SK-N-MC (cell line): ENCODE measurements around the gene CDCA7L.

Experiments
- DNase-seq: peaks from one replicate; pipeline ENCODE4 v3.0.0-alpha.2; 2011; ENCODE audit warnings: low read depth, low spot score
- H3K27ac ChIP-seq: fragments of 200-600 bp; sonication (generic); 2 replicates; pipeline ENCODE4 v1.5.1; 2016; ENCODE audit warnings: mixed run types
- H3K36me3 ChIP-seq: fragments of 200-600 bp; sonication (generic); 2 replicates; pipeline ENCODE4 v1.6.1; 2017; ENCODE audit warnings: antibody characterized with exemption, low read length, mixed read lengths; ENCODE audit not compliant: insufficient read depth
- H3K4me3 ChIP-seq: fragments of 200-600 bp; sonication (generic); 2 replicates; pipeline ENCODE4 v1.5.1; 2016
- H3K9ac ChIP-seq: fragments of 200-600 bp; sonication (generic); 2 replicates; pipeline ENCODE4 v1.8.0; 2017; ENCODE audit warnings: mixed run types, mixed read lengths; ENCODE audit not compliant: insufficient read length
- H3K9me3 ChIP-seq: fragments of 200-600 bp; sonication (generic); 2 replicates; pipeline ENCODE4 v1.6.1; 2017; ENCODE audit warnings: low read depth, mild to moderate bottlenecking, antibody characterized with exemption, low read length, moderate library complexity, mixed read lengths
- EZH2 ChIP-seq: fragments of 200-600 bp; sonication (generic); IDR thresholded peaks from one replicate; pipeline ENCODE4 v1.6.1; 2017; ENCODE audit warnings: antibody characterized with exemption
- FOXP2 ChIP-seq: optimal IDR thresholded peaks from 2 replicates; pipeline ENCODE3; 2011; ENCODE audit warnings: mild to moderate bottlenecking, moderate library complexity; ENCODE audit not compliant: insufficient read depth; ENCODE audit errors: extremely low read length, control extremely low read depth
- POLR2AphosphoS5 ChIP-seq: IDR thresholded peaks from 2 replicates; pipeline ENCODE4 v1.6.1; 2012; ENCODE audit warnings: mild to moderate bottlenecking, low read depth, low read length, borderline replicate concordance

CDCA7L gene, protein sequence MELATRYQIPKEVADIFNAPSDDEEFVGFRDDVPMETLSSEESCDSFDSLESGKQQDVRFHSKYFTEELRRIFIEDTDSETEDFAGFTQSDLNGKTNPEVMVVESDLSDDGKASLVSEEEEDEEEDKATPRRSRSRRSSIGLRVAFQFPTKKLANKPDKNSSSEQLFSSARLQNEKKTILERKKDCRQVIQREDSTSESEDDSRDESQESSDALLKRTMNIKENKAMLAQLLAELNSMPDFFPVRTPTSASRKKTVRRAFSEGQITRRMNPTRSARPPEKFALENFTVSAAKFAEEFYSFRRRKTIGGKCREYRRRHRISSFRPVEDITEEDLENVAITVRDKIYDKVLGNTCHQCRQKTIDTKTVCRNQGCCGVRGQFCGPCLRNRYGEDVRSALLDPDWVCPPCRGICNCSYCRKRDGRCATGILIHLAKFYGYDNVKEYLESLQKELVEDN

DNA sequence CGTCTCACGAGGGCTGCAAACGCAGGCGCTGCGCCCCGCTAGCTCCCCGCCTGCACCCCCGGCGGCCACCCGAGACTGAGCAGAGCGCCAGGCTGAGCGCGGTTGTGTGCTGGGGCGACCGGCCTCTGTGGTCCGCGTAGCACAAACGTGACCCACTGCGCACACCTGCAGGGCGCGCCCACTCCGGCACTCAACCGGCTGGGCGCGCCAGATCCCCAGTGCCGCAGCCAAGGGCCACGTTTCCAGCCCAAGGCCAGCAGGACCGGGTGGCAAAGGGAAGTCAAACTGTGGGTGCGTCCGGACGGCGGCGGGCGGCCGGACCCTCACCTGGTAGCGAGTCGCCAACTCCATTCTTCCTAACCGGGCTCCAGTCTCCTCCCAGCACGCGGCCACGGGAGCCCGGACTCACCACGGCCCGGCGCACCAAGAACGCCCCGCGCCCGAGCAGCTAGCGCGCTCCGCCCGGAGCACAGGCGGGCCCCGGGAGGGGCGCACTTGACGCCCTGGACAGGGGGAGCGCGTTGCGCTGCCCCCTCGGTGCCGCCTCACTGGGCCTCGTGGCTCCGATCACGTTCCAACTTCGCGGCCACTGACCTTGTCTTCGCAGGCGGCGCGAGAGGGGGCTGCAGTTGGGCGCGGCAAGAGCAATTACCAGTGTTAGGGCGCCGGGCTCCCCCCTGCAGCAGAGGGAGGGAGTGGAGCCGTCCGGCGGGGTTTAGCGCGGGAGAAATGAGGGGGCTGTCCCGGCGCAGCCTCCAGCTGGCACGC lies at the start of gene CDCA7L:
TSS of gene CDCA7L (minus strand) at position 446 of the 768 bp plus-strand sequence. CDS start at position 351, 95 bp downstream.
- peak within 1 kb of the TSS; percentile 86 for H3K27ac ChIP-seq
- H3K36me3 ChIP-seq = peaks cover 11% of the 10 kb centered on the region; the same call in 1 of the 2 replicates
- peak within 1 kb of the TSS; percentile 93 for H3K9ac ChIP-seq
- H3K4me3 ChIP-seq = peak within 1 kb of the TSS; percentile 85
- no peaks in the 10 kb centered on the region for H3K9me3 ChIP-seq
- no peak for DNase-seq
- TF ChIP-seq FOXP2 = no peak
- TF ChIP-seq POLR2AphosphoS5 = peak; percentile 87
- TF ChIP-seq EZH2 = no peak

DNA sequence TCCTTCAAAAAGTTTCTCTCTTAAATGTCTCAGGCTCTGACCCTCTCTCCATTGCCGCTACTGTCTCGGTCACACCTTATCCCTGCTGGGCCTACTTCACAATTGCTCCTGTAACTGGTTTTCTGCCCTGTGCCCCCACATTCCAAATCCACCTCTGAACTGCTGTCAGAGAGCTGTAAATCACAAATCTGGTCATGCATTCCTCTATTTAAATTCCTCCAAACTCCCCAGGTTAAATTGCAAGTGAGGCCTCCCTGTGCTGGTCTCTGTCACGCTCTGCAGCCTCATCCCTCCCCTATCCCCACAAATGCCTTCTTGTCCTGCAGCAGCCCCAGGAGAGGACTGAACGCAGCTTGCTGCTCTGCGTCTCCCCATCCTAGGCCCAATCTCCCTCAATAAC lies 40.4 kb upstream of the CDCA7L start:
- no peak overlapping the region for H3K4me3 ChIP-seq
- TF ChIP-seq POLR2AphosphoS5 (no peak), FOXP2 (no peak), EZH2 (no peak)
- H3K9me3 ChIP-seq = no peaks in the 10 kb centered on the region
- no peak overlapping the region for H3K9ac ChIP-seq
- DNase-seq = no peak
- H3K36me3 ChIP-seq = no peaks in the 10 kb centered on the region
- H3K27ac ChIP-seq = no peak overlapping the region

- Histone ChIP-seq H3K9me3 (no peaks in the 10 kb centered on the region), H3K27ac (no peak overlapping the region), H3K9ac (no peak overlapping the region), H3K36me3 (no peaks in the 10 kb centered on the region), H3K4me3 (no peak overlapping the region)
- no peak for DNase-seq
- no peak for TF ChIP-seq FOXP2
- no peak for TF ChIP-seq EZH2
- TF ChIP-seq POLR2AphosphoS5 = no peak
Observed at GRCh38 chr7:21984042-21984441, 38.3 kb upstream of the CDCA7L start.

- H3K4me3 ChIP-seq = no peak overlapping the region
- no peak overlapping the region for H3K27ac ChIP-seq
- no peaks in the 10 kb centered on the region for H3K9me3 ChIP-seq
- no peak for TF ChIP-seq FOXP2
- TF ChIP-seq POLR2AphosphoS5 = no peak
- no peak for TF ChIP-seq EZH2
- H3K9ac ChIP-seq = no peak overlapping the region
- DNase-seq = no peak
- no peaks in the 10 kb centered on the region for H3K36me3 ChIP-seq
Observed at GRCh38 chr7:21983056-21983455, 37.4 kb upstream of the CDCA7L start.

GRCh38 chr7:21981524-21981923 lies 35.8 kb upstream of the CDCA7L start:
- TF ChIP-seq EZH2 (no peak), FOXP2 (no peak), POLR2AphosphoS5 (no peak)
- DNase-seq = no peak
- Histone ChIP-seq H3K9me3 (no peaks in the 10 kb centered on the region), H3K4me3 (no peak overlapping the region), H3K36me3 (no peaks in the 10 kb centered on the region), H3K9ac (no peak overlapping the region), H3K27ac (no peak overlapping the region)

DNA sequence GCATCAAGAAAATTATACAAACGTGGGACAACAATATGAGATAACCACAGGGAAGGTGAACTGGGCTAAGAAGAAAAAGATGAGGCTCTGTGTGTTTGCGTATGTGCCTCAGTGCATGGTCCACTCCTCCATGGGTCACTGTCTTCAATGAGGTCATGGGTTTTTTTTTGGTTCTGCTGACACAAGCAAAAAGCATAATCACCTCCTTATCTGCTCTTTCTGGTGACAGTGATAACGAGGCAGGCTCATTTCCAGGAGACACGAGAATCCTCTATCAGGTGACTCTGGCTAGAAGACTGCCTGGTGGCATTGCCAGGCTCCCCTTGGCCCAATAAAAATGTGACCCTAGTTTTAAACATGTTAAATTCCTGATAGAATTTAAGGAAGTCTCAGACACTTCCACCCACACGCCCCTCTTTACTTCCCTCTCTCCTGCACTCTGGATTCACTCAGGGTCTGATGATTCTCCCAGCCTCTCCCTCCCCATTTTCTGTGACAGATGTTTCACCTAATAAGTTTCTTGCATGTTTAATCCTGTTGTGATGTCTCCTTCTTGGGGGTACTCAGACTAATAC lies 35.3 kb upstream of the CDCA7L start:
- Histone ChIP-seq H3K36me3 (no peaks in the 10 kb centered on the region), H3K9ac (no peak overlapping the region), H3K4me3 (no peak overlapping the region), H3K27ac (no peak overlapping the region), H3K9me3 (no peaks in the 10 kb centered on the region)
- no peak for TF ChIP-seq FOXP2
- no peak for TF ChIP-seq POLR2AphosphoS5
- TF ChIP-seq EZH2 = no peak
- DNase-seq = no peak

GRCh38 chr7:21972397-21972784 lies 26.7 kb upstream of the CDCA7L start:
- Histone ChIP-seq H3K9ac (no peak overlapping the region), H3K36me3 (no peaks in the 10 kb centered on the region), H3K27ac (no peak overlapping the region), H3K9me3 (no peaks in the 10 kb centered on the region), H3K4me3 (no peak overlapping the region)
- TF ChIP-seq POLR2AphosphoS5 (no peak), FOXP2 (no peak), EZH2 (no peak)
- no peak for DNase-seq

GRCh38 chr7:21971780-21972396 lies 26.2 kb upstream of the CDCA7L start:
- no peak overlapping the region for H3K4me3 ChIP-seq
- no peaks in the 10 kb centered on the region for H3K36me3 ChIP-seq
- no peaks in the 10 kb centered on the region for H3K9me3 ChIP-seq
- TF ChIP-seq POLR2AphosphoS5 (no peak), FOXP2 (no peak), EZH2 (no peak)
- DNase-seq = no peak
- H3K9ac ChIP-seq = no peak overlapping the region
- H3K27ac ChIP-seq = no peak overlapping the region
